ENCODE measurements around the gene UBE4B. TPM values are rescaled to one million over a fixed set of nuclear protein-coding genes. Genes with fewer than 3 reads are reported as not detected.

The UBE4B gene
- total and polyA plus RNA-seq, 9 of the 15 experiments (the other 6 are each of a cell fraction or from before 2014, with no cell fraction given), result 11.7 to 73.7 (median 40.1) TPM

- Histone ChIP-seq H3K4me3 (no peak overlapping the region), H3K9me3 (replicated peaks; ENCODE audit: control insufficient read depth, insufficient read depth, low read depth, low read length) (no peaks in the 10 kb centered on the region), H3K4me2 (ENCODE audit: insufficient read depth, low read length) (no peak overlapping the region), H2AFZ (ENCODE audit: low read depth, low read length) (no peak overlapping the region), H4K20me1 (replicated peaks; ENCODE audit: control insufficient read depth, insufficient read depth, low read length) (no peaks in the 10 kb centered on the region), H3K9ac (ENCODE audit: insufficient read depth in 1 of 2, low read depth in 2 of 2, low read length in 2 of 2) (no peak overlapping the region; a peak in 1 of 4 replicates), H3K79me2 (ENCODE audit: control insufficient read depth, insufficient read depth, low read length) (peaks cover 36% of the 10 kb centered on the region), H3K36me3 (ENCODE audit: control insufficient read depth, insufficient read depth, low read length) (peaks cover 23% of the 10 kb centered on the region), H3K9me1 (ENCODE audit: control insufficient read depth, insufficient read depth, low read length) (peaks cover 4% of the 10 kb centered on the region), H3K27me3 (ENCODE audit: control insufficient read depth in 2 of 2, insufficient read depth in 2 of 2, low read length in 2 of 2) (no peaks in the 10 kb centered on the region), H3K27ac (ENCODE audit: extremely low read depth, low read depth, low read length) (peak overlapping the region; percentile 27; the same call in 1 of the 3 replicates), H3K4me1 (replicated peaks in 1 of 2; ENCODE audit: control insufficient read depth in 2 of 2, insufficient read depth in 2 of 2, low read length in 2 of 2) (peaks cover 0 to 10% of the 10 kb centered on the region in 2 experiments; a peak in 3 of 5 replicates)
- in situ Hi-C loops (cut with MboI) (no loop called here), intact Hi-C loops (cut with micrococcal nuclease) (no loop called here)
- no peak for FAIRE-seq
- ATAC-seq, result peak; percentile 46; the same call in 2 of the 3 replicates
- TF ChIP-seq PKNOX1 (IDR thresholded peaks at IDR 0.05) (peak; percentile 57), SP2 (IDR thresholded peaks at IDR 0.05; ENCODE audit: extremely low read depth, low read depth, low read length, poor library complexity, severe bottlenecking) (no peak), C11orf30 (IDR thresholded peaks at IDR 0.05; ENCODE audit: low read depth) (peak; percentile 42; the same call in 1 of the 2 replicates)
- DNase-seq (ENCODE audit: extremely low read depth in 1 of 4, low spot score in 3 of 4), result no peak
- ChIA-PET POLR2A (no interaction called here), CTCF (ENCODE audit: low intra/inter-chr PET ratio) (no interaction called here)
- BruUV-seq (replicated peaks), result no TSS peak
- 49% methylated on average over 3 of the region's 3 CpGs for WGBS (ENCODE audit: insufficient coverage, low coverage, missing lambda C conversion rate)
Observed at GRCh38 chr1:10084045-10084444, 51.3 kb downstream of the UBE4B start.

DNA sequence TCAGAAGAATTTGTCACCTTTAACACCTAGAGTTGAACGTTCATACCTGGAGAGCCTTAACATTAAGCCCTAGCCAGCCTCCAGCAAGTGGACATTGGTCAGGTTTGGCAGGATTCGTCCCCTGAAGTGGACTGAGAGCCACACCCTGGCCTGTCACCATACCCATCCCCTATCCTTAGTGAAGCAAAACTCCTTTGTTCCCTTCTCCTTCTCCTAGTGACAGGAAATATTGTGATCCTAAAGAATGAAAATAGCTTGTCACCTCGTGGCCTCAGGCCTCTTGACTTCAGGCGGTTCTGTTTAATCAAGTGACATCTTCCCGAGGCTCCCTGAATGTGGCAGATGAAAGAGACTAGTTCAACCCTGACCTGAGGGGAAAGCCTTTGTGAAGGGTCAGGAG, 52.3 kb downstream of the UBE4B start:
- POLR2A ChIA-PET, result interaction anchor here (1.0 kb wide), 1 partner anchor 13 kb away, joined by 3 read pairs; no protein-coding TSS in a partner anchor
- H3K79me2 ChIP-seq (ENCODE audit: control insufficient read depth, insufficient read depth, low read length), result peaks cover 36% of the 10 kb centered on the region
- CTCF ChIA-PET (ENCODE audit: low intra/inter-chr PET ratio), result no interaction called here
- intact Hi-C loops (cut with micrococcal nuclease), result no loop called here
- H3K27ac ChIP-seq (ENCODE audit: extremely low read depth, low read depth, low read length), result no peak overlapping the region
- 72% methylated on average over 5 of the region's 5 CpGs for whole genome bisulfite sequencing (ENCODE audit: insufficient coverage, low coverage, missing lambda C conversion rate)
- peaks cover 0 to 10% of the 10 kb centered on the region in 2 experiments; a peak in 3 of 5 replicates for H3K4me1 ChIP-seq (replicated peaks in 1 of 2; ENCODE audit: control insufficient read depth in 2 of 2, insufficient read depth in 2 of 2, low read length in 2 of 2)
- no peaks in the 10 kb centered on the region; the same call in 1 of the 2 replicates for H4K20me1 ChIP-seq (replicated peaks; ENCODE audit: control insufficient read depth, insufficient read depth, low read length)
- no peak for FAIRE-seq
- BruUV-seq (replicated peaks), result no TSS peak
- no peaks in the 10 kb centered on the region for H3K27me3 ChIP-seq (ENCODE audit: control insufficient read depth in 2 of 2, insufficient read depth in 2 of 2, low read length in 2 of 2)
- no peak for DNase-seq (ENCODE audit: extremely low read depth in 1 of 4, low spot score in 3 of 4)
- H3K9me3 ChIP-seq (replicated peaks; ENCODE audit: control insufficient read depth, insufficient read depth, low read depth, low read length), result no peaks in the 10 kb centered on the region
- no peak overlapping the region for H3K4me3 ChIP-seq
- H3K9ac ChIP-seq (ENCODE audit: insufficient read depth in 1 of 2, low read depth in 2 of 2, low read length in 2 of 2), result peak overlapping the region in 1 of 2 experiments; percentile 29; a peak in 1 of 4 replicates
- H3K36me3 ChIP-seq (ENCODE audit: control insufficient read depth, insufficient read depth, low read length), result peaks cover 23% of the 10 kb centered on the region
- peaks cover 4% of the 10 kb centered on the region for H3K9me1 ChIP-seq (ENCODE audit: control insufficient read depth, insufficient read depth, low read length)
- H3K4me2 ChIP-seq (ENCODE audit: insufficient read depth, low read length), result no peak overlapping the region
- no peak for ATAC-seq
- in situ Hi-C loops (cut with MboI), result no loop called here
- H2AFZ ChIP-seq (ENCODE audit: low read depth, low read length), result no peak overlapping the region
- no peak for TF ChIP-seq POLR3G (IDR thresholded peaks at IDR 0.05; ENCODE audit: extremely low read depth, insufficient read length, insufficient replicate concordance)
- TF ChIP-seq KLF16 (IDR thresholded peaks at IDR 0.05), result no peak
- TF ChIP-seq, protein P1, sequence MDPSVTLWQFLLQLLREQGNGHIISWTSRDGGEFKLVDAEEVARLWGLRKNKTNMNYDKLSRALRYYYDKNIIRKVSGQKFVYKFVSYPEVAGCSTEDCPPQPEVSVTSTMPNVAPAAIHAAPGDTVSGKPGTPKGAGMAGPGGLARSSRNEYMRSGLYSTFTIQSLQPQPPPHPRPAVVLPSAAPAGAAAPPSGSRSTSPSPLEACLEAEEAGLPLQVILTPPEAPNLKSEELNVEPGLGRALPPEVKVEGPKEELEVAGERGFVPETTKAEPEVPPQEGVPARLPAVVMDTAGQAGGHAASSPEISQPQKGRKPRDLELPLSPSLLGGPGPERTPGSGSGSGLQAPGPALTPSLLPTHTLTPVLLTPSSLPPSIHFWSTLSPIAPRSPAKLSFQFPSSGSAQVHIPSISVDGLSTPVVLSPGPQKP (CRISPR knock-in tag; IDR thresholded peaks at IDR 0.05), result no peak
- TF ChIP-seq KLF1 (tag; IDR thresholded peaks at IDR 0.05), result no peak
- TF ChIP-seq, protein P2, sequence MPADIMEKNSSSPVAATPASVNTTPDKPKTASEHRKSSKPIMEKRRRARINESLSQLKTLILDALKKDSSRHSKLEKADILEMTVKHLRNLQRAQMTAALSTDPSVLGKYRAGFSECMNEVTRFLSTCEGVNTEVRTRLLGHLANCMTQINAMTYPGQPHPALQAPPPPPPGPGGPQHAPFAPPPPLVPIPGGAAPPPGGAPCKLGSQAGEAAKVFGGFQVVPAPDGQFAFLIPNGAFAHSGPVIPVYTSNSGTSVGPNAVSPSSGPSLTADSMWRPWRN (IDR thresholded peaks at IDR 0.05; ENCODE audit: low read depth), result no peak
- no peak for TF ChIP-seq DMBX1 (CRISPR knock-in tag; IDR thresholded peaks at IDR 0.05; ENCODE audit: borderline replicate concordance)
- TF ChIP-seq FOSL1 (tag; conservative IDR thresholded peaks at IDR 0.05), result no peak
- no peak for TF ChIP-seq ETV6 (IDR thresholded peaks at IDR 0.05; ENCODE audit: borderline replicate concordance in 1 of 2, low read depth in 2 of 2, low read length in 1 of 2)
- no peak for TF ChIP-seq ETV6 (CRISPR knock-in tag; IDR thresholded peaks at IDR 0.05; ENCODE audit: borderline replicate concordance)
- no peak for TF ChIP-seq POLR2A (conservative IDR thresholded peaks at IDR 0.05)
- no peak for TF ChIP-seq ZNF511 (CRISPR knock-in tag; IDR thresholded peaks at IDR 0.05)

All from K562 (cell line).